Upper lobe of right lung (tissue), 1 donor: ENCODE results near the gene CITED2. TPM values are rescaled to one million over a fixed set of nuclear protein-coding genes. Genes with fewer than 3 reads are reported as not detected.

Experiments used
- ATAC-seq: fragments of 200-7000 bp; cut with Tn5 transposase; one replicate; pipeline ENCODE4 v1.9.1; 2020; ENCODE audit warnings: mild to moderate bottlenecking, moderate library complexity
- DNase-seq: peaks from one replicate; pipeline ENCODE4 v3.0.0-alpha.2; 2020
- H3K27ac ChIP-seq: fragments of 200-600 bp; one replicate; pipeline ENCODE4 v1.8.0; 2022
- H3K27me3 ChIP-seq: fragments of 200-600 bp; one replicate; pipeline ENCODE4 v1.8.0; 2022; ENCODE audit warnings: mild to moderate bottlenecking
- H3K36me3 ChIP-seq: fragments of 200-600 bp; one replicate; pipeline ENCODE4 v1.8.0; 2022
- H3K4me1 ChIP-seq: fragments of 200-600 bp; one replicate; pipeline ENCODE4 v1.8.0; 2022
- H3K4me3 ChIP-seq: fragments of 200-600 bp; one replicate; pipeline ENCODE4 v1.8.0; 2022; ENCODE audit warnings: mild to moderate bottlenecking
- H3K9me3 ChIP-seq: fragments of 200-600 bp; one replicate; pipeline ENCODE4 v1.8.0; 2022
- intact Hi-C: fragments of 100-400 bp; cut with DNase I; formaldehyde crosslinking; loops from one replicate; pipeline ENCODE4 v1.11.0; 2022
- total RNA-seq: library from RNA; stranded (reverse); fragmentation: NEBNext Ultra II Directional; extraction: Animal tissue kit (Norgen Biotek cat#: 25700); gene quantifications from one replicate; pipeline ENCODE4 v1.2.1, GENCODE V29; 2021
- TF ChIP-seq, protein P1 (sequence below): fragments of 200-600 bp; IDR thresholded peaks from one replicate; pipeline ENCODE4 v1.8.0; 2022; ENCODE audit warnings: antibody characterized with exemption
- donor health status: DM: no; HTN: yes; CAD: no; lungs with severe emphysema.

CITED2 gene
- total RNA-seq, 1 donor from 2014 or later = 278 TPM

DNA sequence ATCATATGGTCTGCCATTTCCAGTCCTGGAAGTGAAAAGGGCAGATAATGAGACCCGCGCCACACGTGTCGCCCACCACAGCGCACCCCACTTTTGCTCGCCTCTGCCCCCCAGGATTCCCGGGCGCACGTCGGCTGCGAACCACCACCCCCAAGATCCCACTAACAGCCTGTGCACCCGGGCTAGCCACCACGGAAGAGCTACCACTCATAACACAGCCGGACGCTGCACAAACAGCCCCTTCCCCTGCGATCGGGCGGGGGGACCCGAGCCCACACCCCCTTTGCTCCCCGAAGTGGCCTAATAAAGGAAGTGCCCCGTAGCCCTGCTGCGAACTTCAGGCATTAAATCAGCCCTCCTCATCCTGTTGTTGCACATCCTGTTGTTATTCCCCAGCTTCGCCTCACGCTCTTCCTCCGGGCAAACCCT, 506 bp downstream of the CITED2 start:
- peak overlapping the region; percentile 99 for H3K27ac ChIP-seq
- intact Hi-C loops = no loop called here
- peaks cover 32% of the 10 kb centered on the region for H3K36me3 ChIP-seq
- peaks cover 25% of the 10 kb centered on the region for H3K4me1 ChIP-seq
- DNase-seq (no peak), ATAC-seq (no peak)
- no peaks in the 10 kb centered on the region for H3K9me3 ChIP-seq
- no peaks in the 10 kb centered on the region for H3K27me3 ChIP-seq
- H3K4me3 ChIP-seq = peak overlapping the region; percentile 99
- TF ChIP-seq, protein P1, sequence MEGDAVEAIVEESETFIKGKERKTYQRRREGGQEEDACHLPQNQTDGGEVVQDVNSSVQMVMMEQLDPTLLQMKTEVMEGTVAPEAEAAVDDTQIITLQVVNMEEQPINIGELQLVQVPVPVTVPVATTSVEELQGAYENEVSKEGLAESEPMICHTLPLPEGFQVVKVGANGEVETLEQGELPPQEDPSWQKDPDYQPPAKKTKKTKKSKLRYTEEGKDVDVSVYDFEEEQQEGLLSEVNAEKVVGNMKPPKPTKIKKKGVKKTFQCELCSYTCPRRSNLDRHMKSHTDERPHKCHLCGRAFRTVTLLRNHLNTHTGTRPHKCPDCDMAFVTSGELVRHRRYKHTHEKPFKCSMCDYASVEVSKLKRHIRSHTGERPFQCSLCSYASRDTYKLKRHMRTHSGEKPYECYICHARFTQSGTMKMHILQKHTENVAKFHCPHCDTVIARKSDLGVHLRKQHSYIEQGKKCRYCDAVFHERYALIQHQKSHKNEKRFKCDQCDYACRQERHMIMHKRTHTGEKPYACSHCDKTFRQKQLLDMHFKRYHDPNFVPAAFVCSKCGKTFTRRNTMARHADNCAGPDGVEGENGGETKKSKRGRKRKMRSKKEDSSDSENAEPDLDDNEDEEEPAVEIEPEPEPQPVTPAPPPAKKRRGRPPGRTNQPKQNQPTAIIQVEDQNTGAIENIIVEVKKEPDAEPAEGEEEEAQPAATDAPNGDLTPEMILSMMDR = no peak

DNA sequence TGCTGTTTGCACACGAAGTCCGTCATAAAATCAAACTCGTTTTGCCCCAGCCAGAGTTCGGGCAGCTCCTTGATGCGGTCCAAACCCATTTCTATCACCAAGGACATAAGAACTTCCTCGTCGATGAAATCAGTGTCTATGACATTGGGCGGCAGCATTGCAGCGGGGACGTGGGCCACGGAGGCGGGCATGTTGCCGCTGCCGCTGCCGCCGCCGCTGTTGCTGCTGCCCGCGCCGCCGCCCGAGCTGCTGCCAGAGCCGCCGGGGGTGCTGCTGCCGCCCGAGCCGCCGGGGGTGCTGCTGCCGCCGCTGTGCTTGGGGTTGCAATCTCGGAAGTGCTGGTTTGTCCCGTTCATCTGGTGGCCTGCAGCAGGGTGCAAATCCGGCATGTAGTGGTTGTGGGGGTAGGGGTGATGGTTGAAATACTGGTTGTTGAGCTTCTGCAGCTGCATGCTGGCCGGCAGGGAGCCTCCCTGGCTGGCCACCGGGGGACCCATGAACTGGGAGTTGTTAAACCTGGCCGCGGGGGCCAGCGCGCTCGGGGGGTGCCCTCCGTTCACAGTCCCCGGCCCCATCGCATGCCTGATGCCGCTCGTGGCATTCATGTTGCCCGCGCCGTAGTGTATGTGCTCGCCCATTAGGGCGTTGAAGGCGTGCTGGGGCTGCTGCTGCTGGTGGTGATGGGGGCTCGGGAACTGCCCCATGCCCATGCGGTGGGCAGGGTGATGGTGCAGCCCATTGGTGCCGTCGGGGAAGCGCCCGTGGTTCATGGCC, 1.1 kb downstream of the CITED2 start:
- H3K4me3 ChIP-seq = peak overlapping the region; percentile 99
- intact Hi-C loops = no loop called here

DNA sequence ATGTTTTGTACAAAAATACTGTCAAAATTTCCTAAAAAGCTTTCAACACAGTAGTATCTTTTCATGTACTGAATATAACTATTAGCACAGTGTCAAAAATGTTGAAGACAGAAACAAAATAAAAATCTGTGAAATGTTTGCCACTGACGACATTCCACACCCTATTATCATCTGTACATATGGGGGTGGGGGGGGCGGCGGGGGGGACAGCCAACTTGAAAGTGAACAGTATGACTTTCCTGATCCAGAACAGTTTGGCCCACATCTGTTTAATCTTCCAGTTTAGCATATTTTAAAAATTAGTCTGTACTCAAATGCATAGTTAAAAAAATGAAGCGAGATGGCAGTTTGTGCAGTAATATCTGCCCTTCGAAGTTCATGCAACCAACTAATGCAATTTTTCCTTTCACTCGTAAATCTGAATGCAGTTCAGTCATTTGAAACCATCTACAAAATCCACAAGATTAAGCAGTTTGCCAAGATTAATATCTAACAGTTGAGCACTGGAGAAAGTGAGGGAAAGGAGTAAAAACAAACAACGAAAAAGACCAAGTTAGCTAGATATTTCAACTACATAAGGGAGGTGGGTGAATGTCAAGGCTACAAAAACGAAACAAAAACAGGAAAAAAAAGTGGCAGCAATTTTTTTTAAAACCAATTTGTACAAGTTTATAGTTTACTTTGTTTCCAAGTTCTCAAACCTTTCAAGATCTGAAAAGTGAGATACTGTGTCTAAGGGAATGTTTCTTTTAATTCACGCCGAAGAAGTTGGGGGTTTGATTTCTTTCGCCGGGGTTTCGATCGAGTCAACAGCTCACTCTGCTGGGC, 1.9 kb downstream of the CITED2 start:
- Histone ChIP-seq H3K36me3 (peaks cover 32% of the 10 kb centered on the region), H3K27me3 (no peaks in the 10 kb centered on the region), H3K4me1 (peaks cover 36% of the 10 kb centered on the region), H3K27ac (peak overlapping the region; percentile 99), H3K4me3 (peak overlapping the region; percentile 99), H3K9me3 (no peaks in the 10 kb centered on the region)
- TF ChIP-seq, protein P1 = no peak
- ATAC-seq (no peak), DNase-seq (no peak)
- intact Hi-C loops = no loop called here

More for the DNA sequence above, 1.1 kb downstream of the CITED2 start:
- Histone ChIP-seq H3K4me1 (peaks cover 30% of the 10 kb centered on the region), H3K27me3 (no peaks in the 10 kb centered on the region), H3K36me3 (peaks cover 32% of the 10 kb centered on the region), H3K9me3 (no peaks in the 10 kb centered on the region), H3K27ac (peak overlapping the region; percentile 99)
- TF ChIP-seq, protein P1 = no peak
- ATAC-seq = peak; percentile 4
- peak; percentile 86 for DNase-seq

GRCh38 chr6:139371421-139372203, 2.8 kb downstream of the CITED2 start:
- no peak for ATAC-seq
- peak overlapping the region; percentile 99 for H3K27ac ChIP-seq
- no peak for DNase-seq
- TF ChIP-seq, protein P1 = no peak
- intact Hi-C loops = no loop called here
- no peaks in the 10 kb centered on the region for H3K27me3 ChIP-seq
- H3K4me3 ChIP-seq = peak overlapping the region; percentile 99
- H3K36me3 ChIP-seq = peaks cover 32% of the 10 kb centered on the region
- peaks cover 36% of the 10 kb centered on the region for H3K4me1 ChIP-seq
- no peaks in the 10 kb centered on the region for H3K9me3 ChIP-seq

DNA sequence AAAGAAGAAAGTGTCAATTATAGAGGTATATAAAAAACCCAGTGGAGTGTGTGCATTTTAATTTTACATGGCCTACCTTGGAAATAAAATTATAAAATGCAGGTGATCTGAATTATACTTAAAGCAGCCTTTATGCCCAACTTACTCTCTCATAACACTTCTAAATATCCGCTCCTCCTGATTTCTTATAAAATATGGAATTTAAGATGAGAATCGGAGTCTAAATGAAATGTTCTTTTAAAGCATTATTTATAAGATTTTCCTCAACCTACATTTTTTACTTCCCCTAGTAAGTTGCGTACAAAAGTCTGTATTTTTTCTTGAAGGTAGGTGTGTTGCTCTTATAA, 3.5 kb downstream of the CITED2 start:
- intact Hi-C loops = no loop called here
- H3K9me3 ChIP-seq = no peaks in the 10 kb centered on the region
- peak overlapping the region; percentile 99 for H3K27ac ChIP-seq
- H3K4me3 ChIP-seq = peak overlapping the region; percentile 99
- H3K4me1 ChIP-seq = peaks cover 36% of the 10 kb centered on the region
- H3K36me3 ChIP-seq = peaks cover 32% of the 10 kb centered on the region
- no peaks in the 10 kb centered on the region for H3K27me3 ChIP-seq
- TF ChIP-seq, protein P1 = no peak
- ATAC-seq = no peak
- no peak for DNase-seq
